Hepatocyte (in vitro differentiated cells): Measurements from ENCODE around the gene ZCCHC24. TPM values are rescaled to one million over a fixed set of nuclear protein-coding genes. Genes with fewer than 3 reads are reported as not detected.

Experiments
- DNase-seq: peaks from one replicate; pipeline ENCODE4 v3.0.0-alpha.2; 2016; ENCODE audit warnings: low spot score
- H2AFZ ChIP-seq: fragments of 200-600 bp; sonication (generic); 2 replicates; pipeline ENCODE4 v1.6.0; 2016; ENCODE audit warnings: antibody characterized with exemption, mild to moderate bottlenecking
- H3K27ac ChIP-seq: fragments of 200-600 bp; sonication (generic); 2 replicates; pipeline ENCODE4 v1.5.1; 2016; ENCODE audit warnings: mild to moderate bottlenecking
- H3K27me3 ChIP-seq: fragments of 200-600 bp; sonication (generic); 2 replicates; pipeline ENCODE4 v1.6.1; 2016
- H3K36me3 ChIP-seq: fragments of 200-600 bp; sonication (generic); replicated peaks from 2 replicates; pipeline ENCODE4 v1.5.1; 2016; ENCODE audit warnings: low read depth; ENCODE audit not compliant: insufficient read depth
- H3K4me1 ChIP-seq: fragments of 200-600 bp; sonication (generic); 2 replicates; pipeline ENCODE4 v1.5.1; 2016; ENCODE audit warnings: mild to moderate bottlenecking, moderate library complexity; ENCODE audit not compliant: insufficient read depth
- H3K4me2 ChIP-seq: fragments of 200-600 bp; sonication (generic); 2 replicates; pipeline ENCODE4 v1.6.0; 2016
- H3K4me3 ChIP-seq: fragments of 200-600 bp; sonication (generic); 2 replicates; pipeline ENCODE4 v1.5.1; 2016; ENCODE audit warnings: mild to moderate bottlenecking
- H3K79me2 ChIP-seq: fragments of 200-600 bp; sonication (generic); 2 replicates; pipeline ENCODE4 v1.6.0; 2017; ENCODE audit warnings: mild to moderate bottlenecking
- H3K9me2 ChIP-seq: fragments of 200-600 bp; sonication (generic); replicated peaks from 2 replicates; pipeline ENCODE4 v1.6.0; 2017; ENCODE audit warnings: mild to moderate bottlenecking; ENCODE audit not compliant: insufficient read depth
- H3K9me3 ChIP-seq: fragments of 200-600 bp; sonication (generic); 2 replicates; pipeline ENCODE4 v1.5.1; 2016; ENCODE audit warnings: low read depth, mild to moderate bottlenecking
- H4K20me1 ChIP-seq: fragments of 200-600 bp; sonication (generic); 2 replicates; pipeline ENCODE4 v1.6.0; 2016; ENCODE audit warnings: mild to moderate bottlenecking; ENCODE audit not compliant: insufficient read depth, poor library complexity, severe bottlenecking
- EZH2 ChIP-seq: fragments of 200-600 bp; sonication (generic); IDR thresholded peaks from 2 replicates; pipeline ENCODE4 v1.6.1; 2016; ENCODE audit warnings: antibody characterized with exemption, mild to moderate bottlenecking, borderline replicate concordance
- EZH2phosphoT487 ChIP-seq: fragments of 200-600 bp; sonication (generic); IDR thresholded peaks from one replicate; pipeline ENCODE4 v1.6.1; 2018; ENCODE audit warnings: antibody characterized with exemption, mild to moderate bottlenecking, low read depth, moderate library complexity; ENCODE audit not compliant: unreplicated experiment, severe bottlenecking
- WGBS: methylation state at CpG from one replicate; pipeline ENCODE4 v1.1.6; 2016; ENCODE audit warnings: low lambda C conversion rate; ENCODE audit errors: missing lambda C conversion rate; 5-methylcytosine and 5-hydroxymethylcytosine counted together
- polyA plus RNA-seq: library from polyadenylated mRNA; unstranded; fragments of >200 nt; fragmentation: Nextera tagmentation; extraction: Ambion mirVana; gene quantifications from 2 replicates; pipeline ENCODE4 v1.2.1, GENCODE V29; 2016
- total RNA-seq: library from RNA; depleted of rRNA; stranded (reverse); fragments of >200 nt; gene quantifications from 2 replicates; pipeline ENCODE4 v1.2.3, GENCODE V29; 2014
- TF ChIP-seq, protein P1 (sequence below): fragments of 200-600 bp; sonication (generic); IDR thresholded peaks from 2 replicates; pipeline ENCODE4 v1.5.1; 2016; ENCODE audit warnings: antibody characterized with exemption, mild to moderate bottlenecking; ENCODE audit not compliant: poor library complexity

ZCCHC24 gene
- total and polyA plus RNA-seq, 2 experiments from 2014 or later = 20.1 to 20.6 TPM

DNA sequence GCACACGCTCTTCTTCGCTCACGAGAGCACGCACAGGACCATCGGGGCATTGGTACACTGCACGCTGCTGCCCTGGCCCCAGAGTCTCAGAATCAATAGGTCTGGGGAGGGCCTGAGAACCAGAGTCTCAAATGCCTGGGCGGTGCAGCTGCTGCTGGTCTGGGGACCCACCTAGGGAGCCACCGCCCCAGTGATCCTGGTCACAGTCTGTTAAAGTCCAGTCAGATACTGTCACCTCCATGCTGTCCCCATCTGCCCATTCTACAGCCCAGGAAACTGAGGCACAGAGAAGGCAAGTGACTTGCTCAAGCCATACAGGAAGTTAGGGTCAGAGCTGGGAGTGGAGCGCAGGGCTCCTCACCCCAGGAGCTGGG, 38.0 kb downstream of the ZCCHC24 start:
- 75% methylated on average over 9 of the region's 9 CpGs for WGBS
- H4K20me1 ChIP-seq = no peaks in the 10 kb centered on the region
- H3K36me3 ChIP-seq = no peaks in the 10 kb centered on the region
- H3K9me3 ChIP-seq = no peaks in the 10 kb centered on the region
- peaks cover 25% of the 10 kb centered on the region for H3K79me2 ChIP-seq
- peak overlapping the region; percentile 36 for H3K4me2 ChIP-seq
- H3K27ac ChIP-seq = peak overlapping the region; percentile 93
- H3K4me1 ChIP-seq = peaks cover 74% of the 10 kb centered on the region
- no peak for TF ChIP-seq EZH2
- TF ChIP-seq, protein P1, sequence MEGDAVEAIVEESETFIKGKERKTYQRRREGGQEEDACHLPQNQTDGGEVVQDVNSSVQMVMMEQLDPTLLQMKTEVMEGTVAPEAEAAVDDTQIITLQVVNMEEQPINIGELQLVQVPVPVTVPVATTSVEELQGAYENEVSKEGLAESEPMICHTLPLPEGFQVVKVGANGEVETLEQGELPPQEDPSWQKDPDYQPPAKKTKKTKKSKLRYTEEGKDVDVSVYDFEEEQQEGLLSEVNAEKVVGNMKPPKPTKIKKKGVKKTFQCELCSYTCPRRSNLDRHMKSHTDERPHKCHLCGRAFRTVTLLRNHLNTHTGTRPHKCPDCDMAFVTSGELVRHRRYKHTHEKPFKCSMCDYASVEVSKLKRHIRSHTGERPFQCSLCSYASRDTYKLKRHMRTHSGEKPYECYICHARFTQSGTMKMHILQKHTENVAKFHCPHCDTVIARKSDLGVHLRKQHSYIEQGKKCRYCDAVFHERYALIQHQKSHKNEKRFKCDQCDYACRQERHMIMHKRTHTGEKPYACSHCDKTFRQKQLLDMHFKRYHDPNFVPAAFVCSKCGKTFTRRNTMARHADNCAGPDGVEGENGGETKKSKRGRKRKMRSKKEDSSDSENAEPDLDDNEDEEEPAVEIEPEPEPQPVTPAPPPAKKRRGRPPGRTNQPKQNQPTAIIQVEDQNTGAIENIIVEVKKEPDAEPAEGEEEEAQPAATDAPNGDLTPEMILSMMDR = no peak
- no peak for TF ChIP-seq EZH2phosphoT487
- no peak for DNase-seq
- no peaks in the 10 kb centered on the region for H3K9me2 ChIP-seq
- H2AFZ ChIP-seq = no peak overlapping the region
- no peak overlapping the region for H3K4me3 ChIP-seq
- H3K27me3 ChIP-seq = no peaks in the 10 kb centered on the region

DNA sequence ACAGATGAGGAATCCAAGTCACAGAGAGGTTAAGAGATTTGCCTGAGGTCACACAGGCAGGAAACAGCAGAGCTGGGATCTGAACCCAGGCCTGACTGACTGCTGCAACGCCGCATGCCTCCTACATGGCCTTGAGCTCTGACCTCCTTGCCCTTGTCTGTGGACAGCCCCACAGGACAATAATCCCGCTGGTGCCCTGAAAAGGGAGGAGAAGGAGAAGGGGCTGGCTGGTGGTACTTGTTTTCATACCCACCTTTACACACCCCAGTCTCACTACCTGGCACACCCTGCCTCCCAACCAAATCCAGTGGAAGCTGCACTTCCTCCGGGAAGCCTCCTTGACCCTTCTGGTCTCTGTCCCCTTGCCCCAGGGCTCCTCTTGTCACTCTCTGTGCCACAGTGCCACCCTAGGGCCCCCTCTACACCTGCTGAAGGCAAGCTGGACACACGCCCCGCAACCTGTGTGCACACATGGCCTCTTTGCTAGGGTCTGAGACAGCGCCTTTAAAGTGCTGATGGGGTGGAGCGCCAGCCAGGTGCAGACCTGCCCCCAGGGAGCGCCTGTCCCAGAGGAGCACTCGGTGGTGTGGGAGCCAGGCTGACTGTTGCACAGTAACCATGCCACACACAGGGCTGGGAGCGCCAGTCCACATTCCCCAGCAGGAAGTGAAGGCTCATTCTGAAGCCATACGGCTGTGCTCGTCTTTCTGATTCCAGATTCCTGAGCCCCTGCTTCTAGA, 38.6 kb downstream of the ZCCHC24 start:
- DNase-seq = no peak
- peaks cover 78% of the 10 kb centered on the region for H3K4me1 ChIP-seq
- no peaks in the 10 kb centered on the region for H3K9me3 ChIP-seq
- no peaks in the 10 kb centered on the region for H3K27me3 ChIP-seq
- H4K20me1 ChIP-seq = no peaks in the 10 kb centered on the region
- TF ChIP-seq EZH2 (no peak), EZH2phosphoT487 (no peak)
- TF ChIP-seq, protein P1 = no peak
- no peaks in the 10 kb centered on the region for H3K36me3 ChIP-seq
- H3K4me3 ChIP-seq = no peak overlapping the region
- H3K79me2 ChIP-seq = peaks cover 24% of the 10 kb centered on the region
- peak overlapping the region; percentile 36 for H3K4me2 ChIP-seq
- peak overlapping the region; percentile 93 for H3K27ac ChIP-seq
- no peak overlapping the region for H2AFZ ChIP-seq
- WGBS = 75% methylated on average over 13 of the region's 13 CpGs
- H3K9me2 ChIP-seq = no peaks in the 10 kb centered on the region

DNA sequence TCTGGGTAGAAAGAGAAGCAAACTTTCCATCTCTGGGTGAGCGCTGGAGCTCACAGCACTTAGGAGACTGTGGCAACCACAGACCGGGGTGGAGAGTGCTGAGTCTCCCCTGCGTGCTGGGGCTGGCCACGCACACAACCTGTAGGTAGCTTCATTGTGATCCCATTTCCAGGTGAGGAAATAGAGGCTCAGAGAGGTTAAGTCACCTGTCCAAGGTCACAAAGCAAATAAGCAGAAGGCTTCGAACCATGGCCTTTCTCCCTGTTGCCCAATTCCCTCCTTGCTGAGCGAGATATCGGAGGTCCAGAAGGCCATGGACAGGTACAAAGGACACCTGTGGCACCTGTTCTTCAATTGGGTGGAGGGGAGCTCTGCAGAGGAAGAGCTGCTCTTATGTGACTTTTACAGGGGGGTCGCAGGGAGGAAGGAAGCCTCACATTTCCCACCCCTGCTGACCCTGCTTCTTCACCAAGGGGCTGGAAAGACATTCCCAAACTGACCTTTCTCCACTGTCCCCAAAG, 39.4 kb downstream of the ZCCHC24 start:
- no peak for DNase-seq
- no peaks in the 10 kb centered on the region for H4K20me1 ChIP-seq
- H3K27me3 ChIP-seq = no peaks in the 10 kb centered on the region
- peaks cover 26% of the 10 kb centered on the region for H3K79me2 ChIP-seq
- H3K4me3 ChIP-seq = no peak overlapping the region
- peaks cover 86% of the 10 kb centered on the region for H3K4me1 ChIP-seq
- H3K27ac ChIP-seq = peak overlapping the region; percentile 93
- H2AFZ ChIP-seq = no peak overlapping the region
- H3K4me2 ChIP-seq = peak overlapping the region; percentile 29
- H3K9me3 ChIP-seq = no peaks in the 10 kb centered on the region
- TF ChIP-seq EZH2phosphoT487 = no peak
- TF ChIP-seq, protein P1 = no peak
- TF ChIP-seq EZH2 = no peak
- no peaks in the 10 kb centered on the region for H3K9me2 ChIP-seq
- no peaks in the 10 kb centered on the region for H3K36me3 ChIP-seq
- WGBS = 68% methylated on average over 8 of the region's 8 CpGs
